LNCaP clone FGC (cell line): ENCODE measurements around the gene PCCB.

Source experiments
- DNase-seq: peaks from one replicate; pipeline ENCODE4 v3.0.0-alpha.2; 2011; ENCODE audit warnings: low read depth
- H3K4me3 ChIP-seq: 2 replicates; pipeline ENCODE4 v1.5.1; 2011; ENCODE audit warnings: mild to moderate bottlenecking, low read depth, low read length, control low read depth
- CTCF ChIP-seq: IDR thresholded peaks from 2 replicates; pipeline ENCODE4 v1.5.1; 2012; ENCODE audit warnings: mild to moderate bottlenecking; ENCODE audit not compliant: control insufficient read depth, insufficient read depth; ENCODE audit errors: extremely low read depth

PCCB gene

GRCh38 chr3:136276049-136276755 is 26.1 kb downstream of the PCCB start:
- no peak for DNase-seq
- TF ChIP-seq CTCF: peak; percentile 15; the same call in 1 of the 2 replicates
- H3K4me3 ChIP-seq: no peak overlapping the region

GRCh38 chr3:136277115-136277514 is 27.0 kb downstream of the PCCB start:
- H3K4me3 ChIP-seq: no peak overlapping the region
- peak; percentile 23 for DNase-seq
- no peak for TF ChIP-seq CTCF

GRCh38 chr3:136277634-136278033 is 27.5 kb downstream of the PCCB start:
- H3K4me3 ChIP-seq: no peak overlapping the region
- TF ChIP-seq CTCF: no peak
- DNase-seq: peak; percentile 85

GRCh38 chr3:136279092-136279491 is 29.0 kb downstream of the PCCB start:
- TF ChIP-seq CTCF: no peak
- DNase-seq: no peak
- no peak overlapping the region for H3K4me3 ChIP-seq

- H3K4me3 ChIP-seq: no peak overlapping the region
- no peak for DNase-seq
- no peak for TF ChIP-seq CTCF
These were observed 30.8 kb downstream of the PCCB start for GRCh38 chr3:136280961-136281360.

- no peak for DNase-seq
- no peak for TF ChIP-seq CTCF
- H3K4me3 ChIP-seq: no peak overlapping the region
These were observed 31.9 kb downstream of the PCCB start for GRCh38 chr3:136281966-136282520.

GRCh38 chr3:136283627-136284026 is 33.5 kb downstream of the PCCB start:
- no peak for TF ChIP-seq CTCF
- H3K4me3 ChIP-seq: no peak overlapping the region
- DNase-seq: no peak
